ENCODE measurements around the gene P3H3.

DNA sequence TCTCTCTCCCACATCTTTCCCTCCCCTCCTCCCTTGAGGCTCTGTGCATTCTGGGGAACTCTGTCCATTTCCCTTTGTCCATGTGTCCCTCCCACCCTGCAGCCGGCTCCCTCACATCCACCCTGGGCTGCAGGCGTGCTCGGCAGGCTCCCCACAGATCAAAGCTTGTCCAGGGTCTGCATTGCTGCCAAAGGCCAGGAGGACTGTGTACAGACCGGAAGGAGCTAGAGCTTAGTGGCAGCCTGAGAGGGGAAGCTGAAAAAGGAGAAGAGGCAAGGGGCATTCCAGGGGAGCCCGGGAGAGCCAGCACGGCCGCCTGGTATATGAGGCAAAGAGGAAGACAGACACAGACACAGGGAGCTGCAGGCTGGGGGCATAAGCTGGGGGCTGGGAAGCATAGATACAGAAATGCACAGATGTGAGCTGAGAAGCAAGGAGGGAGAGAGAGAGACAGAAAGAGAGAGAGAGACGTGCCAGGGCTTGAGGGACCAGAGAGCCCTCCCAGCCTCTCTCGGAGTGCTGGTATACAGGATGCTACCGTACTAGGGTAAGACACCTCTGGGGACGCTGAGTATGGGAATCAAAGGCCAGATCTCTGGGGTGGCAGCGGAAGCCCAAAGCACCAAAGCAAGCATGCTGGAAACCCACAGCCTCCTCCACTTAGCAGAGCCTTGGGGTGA, 35.5 kb upstream of the P3H3 start:
- TF ChIP-seq, protein P1, sequence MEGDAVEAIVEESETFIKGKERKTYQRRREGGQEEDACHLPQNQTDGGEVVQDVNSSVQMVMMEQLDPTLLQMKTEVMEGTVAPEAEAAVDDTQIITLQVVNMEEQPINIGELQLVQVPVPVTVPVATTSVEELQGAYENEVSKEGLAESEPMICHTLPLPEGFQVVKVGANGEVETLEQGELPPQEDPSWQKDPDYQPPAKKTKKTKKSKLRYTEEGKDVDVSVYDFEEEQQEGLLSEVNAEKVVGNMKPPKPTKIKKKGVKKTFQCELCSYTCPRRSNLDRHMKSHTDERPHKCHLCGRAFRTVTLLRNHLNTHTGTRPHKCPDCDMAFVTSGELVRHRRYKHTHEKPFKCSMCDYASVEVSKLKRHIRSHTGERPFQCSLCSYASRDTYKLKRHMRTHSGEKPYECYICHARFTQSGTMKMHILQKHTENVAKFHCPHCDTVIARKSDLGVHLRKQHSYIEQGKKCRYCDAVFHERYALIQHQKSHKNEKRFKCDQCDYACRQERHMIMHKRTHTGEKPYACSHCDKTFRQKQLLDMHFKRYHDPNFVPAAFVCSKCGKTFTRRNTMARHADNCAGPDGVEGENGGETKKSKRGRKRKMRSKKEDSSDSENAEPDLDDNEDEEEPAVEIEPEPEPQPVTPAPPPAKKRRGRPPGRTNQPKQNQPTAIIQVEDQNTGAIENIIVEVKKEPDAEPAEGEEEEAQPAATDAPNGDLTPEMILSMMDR (IDR thresholded peaks at IDR 0.05; ENCODE audit: extremely low read depth in 1 of 2, insufficient read depth in 1 of 2, low read depth in 1 of 2, low read length in 2 of 2): no peak
- TF ChIP-seq MYC (IDR thresholded peaks at IDR 0.05; ENCODE audit: low read depth, low read length) (no peak), EZH2 (IDR thresholded peaks at IDR 0.05; ENCODE audit: borderline replicate concordance, low read depth, low read length, severe bottlenecking) (no peak), POLR2AphosphoS5 (IDR thresholded peaks at IDR 0.05; ENCODE audit: insufficient read depth, low read depth, low read length) (no peak), POLR2A (IDR thresholded peaks at IDR 0.05; ENCODE audit: low read depth, low read length) (no peak), JUN (IDR thresholded peaks at IDR 0.05; ENCODE audit: borderline replicate concordance, insufficient read depth, insufficient read length, low read depth) (no peak), FOS (IDR thresholded peaks at IDR 0.05; ENCODE audit: borderline replicate concordance, insufficient read depth, low read length) (no peak), GATA2 (IDR thresholded peaks at IDR 0.05; ENCODE audit: insufficient read depth, insufficient read length, low read depth, low read length) (no peak)
- TF ChIP-seq, protein P2, sequence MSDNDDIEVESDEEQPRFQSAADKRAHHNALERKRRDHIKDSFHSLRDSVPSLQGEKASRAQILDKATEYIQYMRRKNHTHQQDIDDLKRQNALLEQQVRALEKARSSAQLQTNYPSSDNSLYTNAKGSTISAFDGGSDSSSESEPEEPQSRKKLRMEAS (IDR thresholded peaks at IDR 0.05; ENCODE audit: insufficient read depth, insufficient read length): no peak

Measured in endothelial cell of umbilical vein (primary cell).